Loucy (cell line): ENCODE data around the gene MIA.

Source experiments
- H2AFZ ChIP-seq: fragments of 200-600 bp; sonication (generic); 2 replicates; pipeline ENCODE4 v1.6.0; 2016; ENCODE audit warnings: antibody characterized with exemption, mild to moderate bottlenecking, low read length, moderate library complexity
- H3F3A ChIP-seq: fragments of 200-600 bp; 2 replicates; pipeline ENCODE4 v1.6.0; 2016; ENCODE audit warnings: antibody characterized with exemption, low read depth, mild to moderate bottlenecking
- H3K27me3 ChIP-seq: fragments of 200-600 bp; sonication (generic); 2 replicates; pipeline ENCODE4 v1.6.1; 2014; ENCODE audit warnings: low read length, mild to moderate bottlenecking; ENCODE audit not compliant: insufficient read depth, poor library complexity, severe bottlenecking
- H3K36me3 ChIP-seq: fragments of 200-600 bp; sonication (generic); 2 replicates; pipeline ENCODE4 v1.6.1; 2016; ENCODE audit warnings: low read length; ENCODE audit not compliant: insufficient read depth
- H3K4me1 ChIP-seq: fragments of 200-600 bp; sonication (generic); 2 replicates; pipeline ENCODE4 v1.5.1; 2014; ENCODE audit warnings: low read length, mild to moderate bottlenecking; ENCODE audit not compliant: insufficient read depth, poor library complexity, severe bottlenecking
- H3K4me2 ChIP-seq: fragments of 200-600 bp; sonication (generic); 2 replicates; pipeline ENCODE4 v1.6.0; 2014; ENCODE audit warnings: antibody characterized with exemption, low read length, low read depth, mild to moderate bottlenecking; ENCODE audit not compliant: poor library complexity, severe bottlenecking
- H3K4me3 ChIP-seq: fragments of 200-600 bp; sonication (generic); 2 replicates; pipeline ENCODE4 v1.5.1; 2014; ENCODE audit warnings: low read length, mild to moderate bottlenecking, mixed read lengths; ENCODE audit not compliant: poor library complexity, severe bottlenecking
- H3K79me2 ChIP-seq: fragments of 200-600 bp; sonication (generic); 2 replicates; pipeline ENCODE4 v1.6.1; 2014; ENCODE audit warnings: low read length; ENCODE audit not compliant: insufficient read depth
- H3K9ac ChIP-seq: fragments of 200-600 bp; sonication (generic); 2 replicates; pipeline ENCODE4 v1.6.0; 2014; ENCODE audit warnings: mild to moderate bottlenecking, low read depth, low read length, moderate library complexity; ENCODE audit not compliant: poor library complexity, severe bottlenecking
- H3K9me2 ChIP-seq: fragments of 200-600 bp; sonication (generic); replicated peaks from 2 replicates; pipeline ENCODE4 v1.6.1; 2016; ENCODE audit warnings: low read depth, low read length, mixed read lengths
- H3K9me3 ChIP-seq: fragments of 200-600 bp; sonication (generic); 2 replicates; pipeline ENCODE4 v1.6.1; 2014; ENCODE audit warnings: mild to moderate bottlenecking, antibody characterized with exemption, low read length, low read depth; ENCODE audit not compliant: insufficient read depth
- H4K20me1 ChIP-seq: fragments of 200-600 bp; sonication (generic); 2 replicates; pipeline ENCODE4 v1.6.0; 2014; ENCODE audit warnings: antibody characterized with exemption, low read length, mild to moderate bottlenecking; ENCODE audit not compliant: insufficient read depth, poor library complexity, severe bottlenecking
- EZH2phosphoT487 ChIP-seq: fragments of 200-600 bp; IDR thresholded peaks from 2 replicates; pipeline ENCODE4 v1.6.1; 2018; ENCODE audit warnings: antibody characterized with exemption, mild to moderate bottlenecking, moderate library complexity, borderline replicate concordance
- TF ChIP-seq, protein P1 (sequence below): fragments of 200-600 bp; sonication (generic); conservative IDR thresholded peaks from 2 replicates; pipeline ENCODE4 v1.5.1; 2014; ENCODE audit warnings: mild to moderate bottlenecking, antibody characterized with exemption, low read length

Gene MIA

DNA sequence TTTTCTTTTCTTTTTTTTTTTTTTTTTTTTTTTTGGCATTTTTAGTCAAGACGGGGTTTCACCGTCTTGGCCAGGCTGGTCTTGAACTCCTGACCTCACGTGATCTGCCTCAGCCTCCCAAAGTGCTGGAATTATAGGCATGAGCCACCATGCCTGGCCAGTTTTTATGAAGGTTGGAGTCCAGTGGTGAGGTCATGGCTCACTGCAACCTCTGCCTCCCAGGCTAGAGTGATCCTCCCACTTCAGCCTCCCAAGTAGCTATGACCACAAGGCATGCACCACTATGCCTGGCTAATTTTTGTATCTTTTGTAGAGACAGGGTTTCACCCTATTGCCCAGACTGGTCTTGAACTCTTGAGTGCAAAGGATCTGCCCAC lies 20.1 kb upstream of the MIA start:
- TF ChIP-seq, protein P1, sequence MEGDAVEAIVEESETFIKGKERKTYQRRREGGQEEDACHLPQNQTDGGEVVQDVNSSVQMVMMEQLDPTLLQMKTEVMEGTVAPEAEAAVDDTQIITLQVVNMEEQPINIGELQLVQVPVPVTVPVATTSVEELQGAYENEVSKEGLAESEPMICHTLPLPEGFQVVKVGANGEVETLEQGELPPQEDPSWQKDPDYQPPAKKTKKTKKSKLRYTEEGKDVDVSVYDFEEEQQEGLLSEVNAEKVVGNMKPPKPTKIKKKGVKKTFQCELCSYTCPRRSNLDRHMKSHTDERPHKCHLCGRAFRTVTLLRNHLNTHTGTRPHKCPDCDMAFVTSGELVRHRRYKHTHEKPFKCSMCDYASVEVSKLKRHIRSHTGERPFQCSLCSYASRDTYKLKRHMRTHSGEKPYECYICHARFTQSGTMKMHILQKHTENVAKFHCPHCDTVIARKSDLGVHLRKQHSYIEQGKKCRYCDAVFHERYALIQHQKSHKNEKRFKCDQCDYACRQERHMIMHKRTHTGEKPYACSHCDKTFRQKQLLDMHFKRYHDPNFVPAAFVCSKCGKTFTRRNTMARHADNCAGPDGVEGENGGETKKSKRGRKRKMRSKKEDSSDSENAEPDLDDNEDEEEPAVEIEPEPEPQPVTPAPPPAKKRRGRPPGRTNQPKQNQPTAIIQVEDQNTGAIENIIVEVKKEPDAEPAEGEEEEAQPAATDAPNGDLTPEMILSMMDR: no peak
- no peak for TF ChIP-seq EZH2phosphoT487
- Histone ChIP-seq H3K4me1 (peaks cover 38% of the 10 kb centered on the region), H3K4me2 (peak overlapping the region; percentile 80), H3F3A (no peaks in the 10 kb centered on the region), H3K9ac (peak overlapping the region; percentile 44), H3K36me3 (peaks cover 35% of the 10 kb centered on the region; the same call in 1 of the 2 replicates), H4K20me1 (peaks cover 67% of the 10 kb centered on the region), H2AFZ (no peak overlapping the region), H3K27me3 (no peaks in the 10 kb centered on the region), H3K79me2 (peaks cover 83% of the 10 kb centered on the region), H3K9me3 (no peaks in the 10 kb centered on the region), H3K9me2 (no peaks in the 10 kb centered on the region), H3K4me3 (peak overlapping the region; percentile 68)

DNA sequence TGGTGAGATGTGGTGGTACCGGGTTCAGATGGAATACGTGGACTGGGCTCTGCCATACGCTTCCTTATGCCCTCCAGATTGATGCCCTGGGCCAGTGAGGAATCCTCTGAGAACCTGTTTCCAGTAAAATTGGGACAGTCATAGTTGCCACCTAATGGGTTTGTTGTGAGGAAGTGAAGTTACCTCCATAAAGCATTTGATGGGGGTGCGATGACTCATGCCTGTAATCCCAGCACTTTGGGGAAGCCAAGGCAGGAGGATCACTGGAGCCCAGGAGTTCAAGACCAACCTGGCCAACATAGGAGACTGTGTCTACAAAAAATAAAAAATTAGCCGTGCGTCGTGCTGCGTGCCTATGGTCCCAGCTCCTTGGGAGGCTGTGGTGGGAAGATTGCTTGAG lies 19.5 kb upstream of the MIA start:
- H3K9me2 ChIP-seq: no peaks in the 10 kb centered on the region
- no peak for TF ChIP-seq EZH2phosphoT487
- TF ChIP-seq, protein P1: no peak
- peaks cover 69% of the 10 kb centered on the region for H4K20me1 ChIP-seq
- peak overlapping the region; percentile 68 for H3K4me3 ChIP-seq
- peaks cover 41% of the 10 kb centered on the region; the same call in 1 of the 2 replicates for H3K36me3 ChIP-seq
- no peak overlapping the region for H2AFZ ChIP-seq
- no peaks in the 10 kb centered on the region for H3K9me3 ChIP-seq
- peaks cover 38% of the 10 kb centered on the region for H3K4me1 ChIP-seq
- no peaks in the 10 kb centered on the region for H3F3A ChIP-seq
- H3K79me2 ChIP-seq: peaks cover 88% of the 10 kb centered on the region
- H3K9ac ChIP-seq: peak overlapping the region; percentile 44
- no peaks in the 10 kb centered on the region for H3K27me3 ChIP-seq
- peak overlapping the region; percentile 80 for H3K4me2 ChIP-seq

GRCh38 chr19:40756502-40757110 lies 18.7 kb upstream of the MIA start:
- H2AFZ ChIP-seq: no peak overlapping the region
- peak overlapping the region; percentile 80 for H3K4me2 ChIP-seq
- peak overlapping the region; percentile 44 for H3K9ac ChIP-seq
- H3K36me3 ChIP-seq: peaks cover 48% of the 10 kb centered on the region; the same call in 1 of the 2 replicates
- TF ChIP-seq, protein P1: no peak
- TF ChIP-seq EZH2phosphoT487: no peak
- H3K4me3 ChIP-seq: peak overlapping the region; percentile 68
- H4K20me1 ChIP-seq: peaks cover 65% of the 10 kb centered on the region
- H3K9me3 ChIP-seq: no peaks in the 10 kb centered on the region
- peaks cover 87% of the 10 kb centered on the region for H3K79me2 ChIP-seq
- H3K9me2 ChIP-seq: no peaks in the 10 kb centered on the region
- no peaks in the 10 kb centered on the region for H3F3A ChIP-seq
- H3K27me3 ChIP-seq: no peaks in the 10 kb centered on the region
- peaks cover 38% of the 10 kb centered on the region for H3K4me1 ChIP-seq
